VCaP (cell line): ENCODE data around the gene PIK3C2G.
"Not testable (repeated sequence)": the region's sequence is repeated elsewhere in the genome, so short reads cannot be mapped to it uniquely, and the experiment has no call there.

ENCODE experiments used
- H3K27ac ChIP-seq: fragments of 450-650 bp; 2 replicates; pipeline ENCODE4 v1.5.1; 2017
- TF ChIP-seq, protein P1 (sequence below): fragments of 450-650 bp; conservative IDR thresholded peaks from 2 replicates; pipeline ENCODE4 v1.5.1; 2017; ENCODE audit warnings: mild to moderate bottlenecking, moderate library complexity

Gene PIK3C2G

DNA sequence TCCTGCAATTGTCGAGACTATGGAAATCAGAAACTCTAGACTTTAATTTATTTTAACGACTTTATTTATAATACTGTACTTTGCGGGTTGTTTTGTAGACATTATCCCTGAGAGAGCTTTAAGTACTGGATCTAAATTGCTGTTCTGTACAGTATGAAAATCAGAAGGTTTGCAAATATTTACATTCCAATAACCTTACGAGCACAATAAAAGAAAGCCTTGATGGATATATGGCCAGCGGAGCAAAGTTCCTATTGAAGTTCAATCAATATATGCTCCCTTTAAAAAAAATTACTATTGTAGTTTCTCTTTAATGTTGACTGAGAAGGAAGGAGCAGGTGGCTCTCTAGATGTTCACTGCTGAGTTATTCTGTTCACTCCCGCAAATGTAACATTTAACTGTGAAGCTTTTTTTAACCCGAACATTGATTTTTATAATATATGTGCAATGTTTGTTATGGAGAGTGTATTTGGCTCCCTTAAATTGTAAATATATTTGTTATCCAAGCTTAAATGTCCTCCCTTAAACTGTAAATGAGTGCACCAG lies 241.2 kb downstream of the PIK3C2G start:
- no peak overlapping the region for H3K27ac ChIP-seq
- TF ChIP-seq, protein P1, sequence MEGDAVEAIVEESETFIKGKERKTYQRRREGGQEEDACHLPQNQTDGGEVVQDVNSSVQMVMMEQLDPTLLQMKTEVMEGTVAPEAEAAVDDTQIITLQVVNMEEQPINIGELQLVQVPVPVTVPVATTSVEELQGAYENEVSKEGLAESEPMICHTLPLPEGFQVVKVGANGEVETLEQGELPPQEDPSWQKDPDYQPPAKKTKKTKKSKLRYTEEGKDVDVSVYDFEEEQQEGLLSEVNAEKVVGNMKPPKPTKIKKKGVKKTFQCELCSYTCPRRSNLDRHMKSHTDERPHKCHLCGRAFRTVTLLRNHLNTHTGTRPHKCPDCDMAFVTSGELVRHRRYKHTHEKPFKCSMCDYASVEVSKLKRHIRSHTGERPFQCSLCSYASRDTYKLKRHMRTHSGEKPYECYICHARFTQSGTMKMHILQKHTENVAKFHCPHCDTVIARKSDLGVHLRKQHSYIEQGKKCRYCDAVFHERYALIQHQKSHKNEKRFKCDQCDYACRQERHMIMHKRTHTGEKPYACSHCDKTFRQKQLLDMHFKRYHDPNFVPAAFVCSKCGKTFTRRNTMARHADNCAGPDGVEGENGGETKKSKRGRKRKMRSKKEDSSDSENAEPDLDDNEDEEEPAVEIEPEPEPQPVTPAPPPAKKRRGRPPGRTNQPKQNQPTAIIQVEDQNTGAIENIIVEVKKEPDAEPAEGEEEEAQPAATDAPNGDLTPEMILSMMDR, result no peak

DNA sequence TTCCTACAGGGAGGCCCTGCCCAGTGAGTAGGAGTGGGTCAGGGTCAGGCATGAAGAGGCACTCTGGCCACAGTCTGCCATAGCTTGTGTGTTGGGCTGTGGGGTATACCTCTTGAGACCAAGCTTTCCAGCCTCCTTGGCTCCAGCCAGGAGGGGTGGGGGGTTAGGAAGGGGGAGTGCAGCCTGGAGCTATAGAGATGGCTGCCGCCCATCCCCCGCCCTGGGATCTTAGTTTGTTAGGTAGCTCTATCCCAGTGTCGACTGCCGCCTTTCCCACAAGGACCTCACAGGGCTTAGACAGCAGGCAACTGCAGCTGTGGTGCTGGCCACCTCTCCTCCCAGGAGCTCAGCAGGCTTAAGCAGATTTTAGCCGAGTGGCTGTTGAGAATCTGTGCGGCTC lies 260.1 kb downstream of the PIK3C2G start:
- H3K27ac ChIP-seq, result no peak overlapping the region
- TF ChIP-seq, protein P1, result no peak

DNA sequence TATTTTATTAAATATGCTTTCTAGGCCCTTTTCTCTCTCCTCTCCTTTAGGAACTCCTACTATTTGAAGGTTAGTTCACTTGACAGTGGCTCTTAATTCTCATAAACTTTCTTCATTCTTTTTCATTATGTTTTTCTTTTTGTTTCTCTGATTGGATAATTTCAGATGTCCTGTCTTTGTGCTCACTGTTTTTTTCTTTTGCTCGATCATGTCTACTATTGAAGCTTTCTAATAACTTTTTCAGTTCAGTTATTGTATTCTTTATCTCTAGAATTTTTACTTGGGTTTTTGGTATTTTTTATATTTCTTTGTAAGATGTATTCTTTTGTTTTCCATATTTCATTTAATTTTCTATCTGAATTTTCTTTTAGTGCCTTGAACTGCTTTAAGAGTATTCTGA lies 261.5 kb downstream of the PIK3C2G start:
- TF ChIP-seq, protein P1, result no peak
- no peak overlapping the region for H3K27ac ChIP-seq

GRCh38 chr12:18542497-18542896 lies 281.2 kb downstream of the PIK3C2G start:
- not testable (repeated sequence) for H3K27ac ChIP-seq

DNA sequence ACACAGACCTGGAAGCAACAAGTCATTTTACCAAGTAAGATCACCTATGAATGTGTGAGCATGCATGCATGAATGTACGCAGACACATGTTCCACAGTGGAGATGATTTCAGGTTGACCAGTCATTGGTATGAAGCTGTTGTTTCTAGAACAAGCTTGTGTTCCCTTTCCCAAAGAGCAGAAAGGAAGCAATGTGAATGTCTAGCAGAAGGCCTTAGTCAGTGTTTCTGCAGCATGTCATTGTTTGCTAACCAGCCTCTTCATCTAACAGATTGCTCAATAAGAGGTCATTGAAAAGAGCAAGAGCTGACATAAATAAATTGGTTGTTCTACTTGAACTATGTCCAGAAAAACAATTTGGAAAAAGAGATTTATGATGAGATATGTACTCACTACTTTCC lies 285.1 kb downstream of the PIK3C2G start:
- no peak overlapping the region for H3K27ac ChIP-seq

DNA sequence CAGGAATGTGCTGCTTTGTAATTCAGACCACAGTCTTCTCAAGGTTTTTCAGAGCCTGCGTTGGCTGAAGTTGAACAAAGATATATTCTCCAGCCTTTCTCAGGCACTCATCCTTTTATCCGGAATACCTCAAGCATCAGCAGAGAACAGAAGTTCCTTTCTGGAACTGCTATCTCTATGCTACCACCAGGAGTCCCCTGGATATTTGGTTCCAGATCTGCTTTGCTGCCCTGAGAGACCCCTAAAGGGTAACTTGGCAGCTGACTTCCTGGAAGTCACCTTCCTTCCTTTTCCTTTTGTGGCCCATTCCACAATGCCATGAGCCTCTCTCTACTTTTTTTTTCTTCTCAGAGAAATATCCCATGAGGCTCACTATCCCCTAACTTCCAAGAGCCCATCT lies 288.3 kb downstream of the PIK3C2G start:
- H3K27ac ChIP-seq, result no peak overlapping the region
- TF ChIP-seq, protein P1, result no peak

More for the DNA sequence above, 285.1 kb downstream of the PIK3C2G start:
- TF ChIP-seq, protein P1, result no peak

DNA sequence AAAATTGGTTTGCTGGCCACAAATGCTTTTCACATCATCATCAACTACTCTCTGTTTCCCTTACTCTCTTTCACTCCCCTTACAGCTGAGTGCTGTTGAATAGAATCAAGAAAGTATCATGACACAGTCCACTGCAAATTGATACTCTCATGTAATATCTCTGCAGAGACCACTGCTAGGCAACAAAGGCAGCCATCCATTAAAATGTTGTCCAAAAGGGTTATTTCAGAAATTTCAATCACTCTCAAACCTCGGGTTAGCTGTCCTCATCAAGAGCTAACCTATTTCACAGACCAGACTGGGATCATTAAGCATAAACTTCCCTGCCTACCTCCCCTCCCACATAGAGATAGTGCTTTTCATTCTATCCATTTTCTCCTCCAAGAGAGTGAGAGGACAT lies 289.8 kb downstream of the PIK3C2G start:
- TF ChIP-seq, protein P1, result no peak
- no peak overlapping the region for H3K27ac ChIP-seq

- no peak overlapping the region for H3K27ac ChIP-seq
- TF ChIP-seq, protein P1, result no peak
Measured at GRCh38 chr12:18551701-18552100, 290.4 kb downstream of the PIK3C2G start.
